GM12892 (cell line): ENCODE data around the gene KIF18B.

Source experiments
- POLR2A ChIP-seq: IDR thresholded peaks from 2 replicates; pipeline ENCODE4 v1.6.1; 2011; ENCODE audit warnings: low read depth, low read length, control low read depth
- TAF1 ChIP-seq: IDR thresholded peaks from 2 replicates; pipeline ENCODE4 v1.6.1; 2011; ENCODE audit warnings: low read depth, mild to moderate bottlenecking, control low read depth, low read length, borderline replicate concordance

DNA sequence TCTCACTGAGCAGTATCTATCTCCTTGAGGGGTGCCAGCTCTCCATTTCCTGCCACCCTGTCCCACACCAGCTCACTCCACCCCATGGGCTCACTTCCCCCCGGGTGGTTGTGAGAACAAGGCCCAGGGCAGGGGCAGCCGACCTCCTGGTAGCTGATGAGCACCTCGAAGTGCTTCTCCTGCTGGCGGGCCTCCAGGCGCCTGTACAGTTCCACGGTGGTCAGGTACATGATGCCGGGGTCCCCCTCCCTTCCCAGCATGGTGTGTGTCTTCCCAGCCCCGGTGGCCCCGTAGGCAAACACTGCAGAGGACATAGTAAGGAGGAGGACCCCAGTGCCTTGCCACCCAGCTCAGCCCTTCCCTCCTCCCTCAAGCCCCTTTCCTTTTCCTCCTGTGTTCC, 12.5 kb downstream of the KIF18B start:
- TF ChIP-seq TAF1: no peak
- no peak for TF ChIP-seq POLR2A
